Lung microvascular endothelial cell (primary cell): Measurements from ENCODE around the gene IQGAP3. TPM values are rescaled to one million over a fixed set of nuclear protein-coding genes. Genes with fewer than 3 reads are reported as not detected.
"Not testable (repeated sequence)": the region's sequence is repeated elsewhere in the genome, so short reads cannot be mapped to it uniquely, and the experiment has no call there.

ENCODE experiments used
- DNase-seq, 2 donors: peaks; one replicate each; pipeline versions ENCODE4 v3.0.0 to v3.0.0-alpha.2; 2010; ENCODE audit warnings: low read depth in 2 of 2
- total RNA-seq: library from RNA; depleted of rRNA; stranded (reverse); fragments of >200 nt; gene quantifications from 2 replicates; pipeline ENCODE4 v1.2.1, GENCODE V29; 2014

Gene IQGAP3
- total RNA-seq, 1 donor from 2014 or later, result 3.0 TPM

DNA sequence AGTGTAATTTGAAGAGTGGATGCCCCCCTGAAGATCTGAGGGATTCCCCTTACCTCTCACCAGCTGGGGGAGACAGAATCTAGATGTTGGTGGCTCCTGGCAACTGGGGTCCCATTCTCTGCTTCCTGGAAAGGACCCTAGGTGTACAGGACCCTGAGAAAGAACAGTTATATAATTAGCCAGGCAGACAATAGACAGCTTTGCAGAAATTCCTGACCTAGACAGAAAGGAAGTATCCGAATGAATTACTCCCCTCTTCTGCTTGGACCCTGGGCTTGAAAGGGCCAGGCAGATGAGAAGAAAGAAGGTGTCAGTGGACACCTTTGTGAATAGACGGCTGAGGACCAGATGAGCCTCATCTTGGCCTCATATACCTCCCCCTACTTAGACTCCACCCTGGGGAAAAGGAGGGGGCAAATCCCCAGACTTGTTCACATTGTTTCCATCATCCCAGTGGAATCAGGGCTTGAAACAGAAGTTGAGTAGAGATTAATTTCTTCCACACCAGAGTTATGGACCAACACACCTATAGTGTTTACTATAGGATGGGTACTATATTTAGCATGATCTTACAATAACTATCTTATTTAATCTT, 1.8 kb upstream of the IQGAP3 start:
- no peak for DNase-seq

DNA sequence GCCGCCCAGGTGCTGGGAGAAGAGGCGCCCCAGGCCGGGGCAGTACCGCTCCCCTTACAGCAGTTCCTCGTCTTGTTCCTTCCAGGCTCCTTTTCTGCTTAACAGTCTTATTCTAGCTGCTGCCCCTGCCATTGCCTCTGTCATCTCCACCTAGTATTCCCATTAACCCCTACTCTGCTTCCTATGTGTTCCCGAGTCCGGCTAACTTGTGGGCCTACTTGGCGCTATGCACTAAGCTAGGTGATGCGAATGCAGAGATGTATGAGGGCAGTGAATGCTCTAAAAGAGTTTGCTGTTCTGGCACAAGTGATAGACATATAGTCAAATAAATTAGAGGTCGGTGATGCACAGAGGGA, 276 bp upstream of the IQGAP3 start:
- DNase-seq, result no peak

DNA sequence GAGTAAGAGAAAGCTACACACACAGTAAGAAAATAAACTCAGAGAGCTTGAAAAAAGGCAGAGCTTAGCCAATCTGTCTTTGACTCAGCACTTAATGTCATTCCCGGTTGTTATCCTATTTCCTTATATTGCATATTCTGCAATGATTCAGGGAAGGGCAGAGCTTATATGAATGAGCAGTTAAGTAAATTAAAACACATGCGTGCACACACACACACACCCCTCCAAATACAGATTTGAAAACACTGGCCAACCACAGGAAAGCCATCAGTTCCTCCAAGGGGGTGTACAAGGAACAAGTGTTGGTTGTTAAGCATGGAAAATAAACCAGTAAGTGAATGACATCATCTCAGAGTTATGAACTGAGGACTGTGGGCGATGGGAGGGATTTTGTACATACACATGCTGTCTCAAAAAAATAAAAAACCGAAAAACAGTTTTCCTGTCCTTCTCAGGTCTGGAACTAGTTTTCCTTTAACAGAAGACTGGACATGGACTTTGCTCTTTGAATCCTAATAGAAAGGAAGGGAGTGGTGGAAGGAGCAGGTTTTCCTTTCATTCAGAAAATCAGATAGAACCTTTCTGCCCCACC, 1.0 kb downstream of the IQGAP3 start:
- DNase-seq, result peak in 1 of 2 donors; percentile 91

DNA sequence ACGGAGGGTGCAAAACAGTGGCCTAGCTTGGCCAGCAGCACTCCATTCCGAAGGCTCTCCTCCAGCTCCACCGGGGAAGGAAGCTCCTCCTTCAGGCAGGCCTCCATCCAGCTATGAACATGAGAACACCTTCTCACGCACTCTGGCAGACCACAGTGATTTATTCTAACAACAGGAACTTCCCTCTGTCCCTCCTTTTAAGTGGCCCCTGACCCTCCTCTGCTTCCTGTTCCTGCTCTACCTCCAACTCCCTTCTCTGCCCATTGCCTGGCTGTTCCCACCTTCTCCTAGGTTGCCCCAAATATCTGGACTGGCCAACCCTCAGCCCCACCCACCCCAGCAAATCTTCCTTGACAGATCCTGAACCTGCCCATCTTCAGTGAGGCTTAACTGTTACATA, 5.9 kb downstream of the IQGAP3 start:
- no peak for DNase-seq

DNA sequence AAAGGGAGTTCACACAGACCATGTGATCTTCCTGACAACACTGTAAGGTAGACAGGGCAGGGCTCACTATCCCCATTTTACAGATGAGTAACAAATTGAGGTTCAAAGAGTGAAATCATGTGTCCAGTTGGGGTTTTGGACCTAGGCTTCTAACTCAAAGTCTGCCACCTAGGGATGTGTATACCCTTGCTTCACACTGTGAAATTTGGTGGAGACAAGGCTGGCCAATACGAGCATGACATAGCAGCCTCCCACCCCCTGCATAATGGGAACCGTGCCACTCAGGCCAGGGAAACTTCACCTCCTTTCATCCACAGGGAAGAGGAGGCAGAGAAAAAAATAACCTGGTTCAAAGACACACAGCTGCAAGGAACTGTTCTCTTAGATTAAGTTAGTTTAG, 6.8 kb downstream of the IQGAP3 start:
- no peak for DNase-seq

DNA sequence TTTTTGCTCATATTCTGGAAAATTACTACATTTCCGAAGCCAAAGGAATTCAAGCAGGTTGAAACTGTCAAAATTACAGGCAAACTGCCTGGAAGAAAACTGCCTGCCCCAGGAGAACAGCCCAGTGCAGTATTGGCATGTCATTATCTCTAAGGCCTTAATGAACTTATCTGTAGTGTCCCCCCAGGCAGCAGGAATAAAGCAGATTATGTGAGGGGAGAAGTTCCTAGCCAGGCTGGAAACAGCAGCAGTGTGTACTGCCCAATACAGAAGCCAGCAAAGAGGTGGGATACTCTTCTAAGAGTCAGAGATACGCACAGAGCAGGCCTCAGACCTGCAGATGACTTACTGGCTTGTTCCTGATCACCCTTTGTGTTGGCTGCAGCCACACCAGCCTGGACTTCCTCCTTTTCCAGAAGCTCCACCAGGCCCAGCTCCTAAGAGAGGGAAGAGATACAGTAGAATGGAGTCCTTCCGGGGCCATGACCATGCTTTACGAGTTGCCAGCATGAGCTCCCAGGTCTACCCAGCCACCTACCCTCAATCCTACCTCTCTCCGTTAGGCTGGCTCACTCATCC, 11.7 kb downstream of the IQGAP3 start:
- DNase-seq, result no peak

DNA sequence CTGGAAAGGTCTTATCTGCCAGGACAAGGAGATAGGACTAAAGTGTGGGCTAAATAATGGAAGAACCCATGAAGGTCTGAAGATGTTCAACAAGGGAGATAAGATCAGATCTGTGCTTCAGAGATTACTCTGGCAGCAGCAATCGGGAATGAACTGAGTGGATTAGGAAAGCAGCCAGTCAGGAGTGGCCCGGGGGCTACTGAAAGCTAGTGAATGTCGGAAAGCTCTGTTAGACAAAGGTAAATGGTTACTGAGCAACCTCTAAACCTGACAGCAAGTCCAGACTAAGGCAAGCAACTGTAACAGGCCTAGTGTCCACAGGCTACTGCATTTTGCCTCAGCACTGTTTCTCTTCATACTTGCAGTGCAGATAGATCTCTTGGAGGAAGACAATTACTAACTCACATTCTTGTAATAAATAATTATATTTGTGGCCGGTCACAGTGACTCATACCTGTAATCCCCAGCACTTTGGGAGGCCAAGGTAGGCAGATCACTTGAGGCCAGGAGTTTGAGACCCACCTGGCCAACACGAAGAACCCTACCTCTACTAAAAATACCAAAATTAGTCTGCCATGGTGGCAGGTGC, 12.5 kb downstream of the IQGAP3 start:
- DNase-seq, result no peak

DNA sequence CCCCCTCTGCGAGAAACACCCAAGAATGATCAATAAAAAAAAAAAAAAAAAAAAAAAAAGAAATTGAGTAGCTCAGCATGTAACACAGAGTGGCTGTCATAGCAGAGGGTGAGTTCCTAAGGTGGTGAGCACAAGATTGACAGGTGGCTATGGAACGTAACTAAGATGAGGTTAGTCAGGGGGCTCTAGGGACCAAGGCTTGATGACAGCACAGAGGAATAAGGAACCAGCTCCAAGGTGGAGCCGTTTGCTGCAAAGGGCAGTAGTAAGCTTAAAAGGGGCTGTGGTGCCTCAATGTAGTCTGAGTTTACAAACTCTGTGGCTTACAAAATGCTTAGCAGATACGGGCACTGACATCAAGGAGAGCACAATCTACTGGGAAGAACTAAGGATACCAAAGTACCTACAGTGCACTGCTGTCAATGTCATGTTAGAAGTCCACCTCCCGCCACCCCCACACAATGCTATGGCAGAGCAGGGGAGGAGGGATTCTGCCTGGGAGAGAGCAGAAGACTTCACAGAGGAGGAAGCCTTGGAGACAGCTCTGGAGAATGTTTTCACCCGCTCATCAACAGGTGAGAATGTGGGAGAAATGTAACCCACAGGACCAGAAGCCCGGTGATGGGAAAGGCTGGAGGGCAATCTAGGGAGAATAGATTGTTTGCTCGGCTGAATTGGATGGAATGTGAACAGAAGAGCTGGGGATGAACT, 13.1 kb downstream of the IQGAP3 start:
- DNase-seq, result no peak

DNA sequence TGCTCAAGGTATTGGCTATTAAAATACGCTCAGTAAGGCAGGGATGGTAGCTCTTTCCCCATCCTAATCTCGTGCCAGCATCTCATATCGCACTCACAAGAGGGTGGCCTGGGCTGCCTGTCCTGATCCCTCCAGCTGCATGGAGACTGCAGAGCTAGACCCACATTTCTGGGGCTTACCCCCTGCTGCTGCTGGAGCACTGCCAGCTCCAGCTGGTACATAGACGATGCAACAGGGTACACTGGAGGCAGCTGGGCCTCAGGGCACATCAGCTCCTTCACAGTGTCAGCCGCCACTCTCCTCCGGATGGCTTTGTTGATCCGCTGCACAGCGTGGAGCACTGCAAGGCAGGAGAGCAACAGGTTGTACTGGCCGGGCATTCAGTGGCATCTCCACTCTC, 16.0 kb downstream of the IQGAP3 start:
- no peak for DNase-seq

DNA sequence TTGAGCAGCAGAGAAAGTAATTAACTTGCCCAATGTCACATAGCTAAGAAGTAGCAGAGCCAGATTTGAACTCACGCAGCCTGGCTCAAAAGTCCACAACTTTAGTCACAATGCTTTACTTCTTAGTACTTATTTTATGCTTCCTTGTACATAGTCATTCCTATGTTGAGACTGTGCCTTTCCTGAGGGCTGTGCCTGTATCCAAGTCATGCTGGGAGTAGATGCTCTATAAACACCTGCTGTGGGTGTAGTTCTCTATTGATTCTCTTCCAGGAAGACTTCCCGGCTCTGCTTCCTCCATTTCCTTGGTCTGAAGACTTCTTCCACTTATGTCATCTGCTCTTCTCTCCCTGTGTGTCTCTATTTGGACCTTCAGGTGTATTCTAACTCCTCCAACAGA, 16.6 kb downstream of the IQGAP3 start:
- no peak for DNase-seq

DNA sequence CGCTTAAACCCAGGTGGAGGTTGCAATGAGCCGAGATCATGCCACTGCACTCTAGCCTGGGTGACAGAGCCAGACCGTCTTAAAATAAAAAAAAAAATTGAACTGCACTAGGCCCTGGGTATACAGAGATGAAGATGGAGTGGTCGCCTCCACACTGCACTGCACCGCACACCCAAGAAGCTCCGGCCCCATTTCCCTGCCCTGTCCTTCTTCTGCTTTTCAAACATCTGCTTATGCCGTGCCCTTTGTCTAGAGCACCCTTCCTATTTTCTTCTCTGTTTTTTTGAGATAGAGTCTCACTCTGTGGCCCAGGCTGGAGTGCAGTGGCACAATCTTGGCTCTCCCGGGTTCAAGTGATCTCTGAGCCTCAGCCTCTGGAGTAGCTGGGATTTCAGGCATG, 17.4 kb downstream of the IQGAP3 start:
- no peak for DNase-seq

DNA sequence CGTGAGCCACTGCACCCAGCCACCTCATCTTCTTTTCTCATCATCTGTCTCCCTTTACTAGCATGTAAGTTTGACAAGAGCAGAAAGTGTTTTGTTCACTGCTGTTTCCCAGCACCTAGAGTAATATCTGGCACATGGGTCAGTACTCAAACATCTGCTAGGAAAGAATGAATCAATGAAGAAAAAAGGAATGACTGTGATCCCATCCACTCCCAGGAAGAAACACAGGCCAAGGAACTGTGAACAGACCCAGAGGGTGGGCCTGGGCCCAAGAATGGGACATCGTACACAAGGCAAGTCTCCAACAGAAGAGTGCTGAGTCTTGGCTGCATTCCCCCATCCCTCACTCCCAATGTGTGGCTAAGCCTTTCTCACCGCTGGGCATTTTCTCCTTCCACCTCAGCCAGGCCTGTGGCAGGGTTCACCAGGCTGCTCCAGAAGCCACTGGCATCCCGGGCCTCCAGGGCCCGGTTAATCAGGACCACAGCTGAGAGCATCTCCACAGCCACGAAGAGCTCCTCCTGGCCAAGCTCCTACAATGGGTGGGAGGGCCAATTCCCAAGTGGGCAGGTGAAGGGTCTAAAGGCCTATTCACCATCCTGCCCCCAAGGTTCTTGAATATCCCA, 18.4 kb downstream of the IQGAP3 start:
- no peak for DNase-seq

DNA sequence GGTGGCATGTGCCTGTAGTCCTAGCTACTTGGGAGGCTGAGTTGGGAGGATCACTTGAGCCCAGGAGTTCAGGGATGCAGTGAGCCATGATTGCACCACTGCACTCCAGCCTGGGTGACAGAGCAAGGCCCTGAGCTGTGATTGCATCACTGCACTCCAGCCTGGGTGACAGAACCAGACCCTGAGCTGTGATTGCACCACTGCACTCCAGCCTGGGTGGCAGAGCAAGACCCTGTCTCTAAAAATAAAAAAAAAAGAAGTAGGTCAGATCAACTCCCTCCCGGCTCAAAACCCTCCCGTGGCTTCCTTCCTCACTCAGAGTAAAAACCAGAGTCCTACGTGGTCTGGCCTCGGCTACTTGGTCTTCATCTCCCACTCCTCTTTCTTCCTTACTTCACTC, 19.4 kb downstream of the IQGAP3 start:
- DNase-seq, result not testable (repeated sequence)

DNA sequence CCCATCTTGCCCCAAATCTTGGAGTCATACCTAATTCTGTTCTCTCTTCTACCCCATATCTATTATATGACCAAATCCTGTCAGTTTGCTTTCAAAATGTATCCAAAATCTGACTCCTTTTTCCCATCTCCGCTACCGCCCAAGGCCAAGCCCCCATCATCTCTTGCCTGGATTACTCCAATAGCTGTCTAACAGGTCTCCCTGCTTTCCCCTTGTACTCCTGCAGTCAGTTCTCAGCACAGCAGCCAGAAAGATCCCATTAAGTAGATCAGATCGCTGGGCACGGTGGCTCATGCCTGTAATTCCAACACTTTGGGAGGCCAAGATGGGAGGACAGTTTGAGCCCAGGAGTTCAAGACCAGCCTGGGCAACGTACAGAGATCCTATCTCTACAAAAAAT, 19.8 kb downstream of the IQGAP3 start:
- no peak for DNase-seq

DNA sequence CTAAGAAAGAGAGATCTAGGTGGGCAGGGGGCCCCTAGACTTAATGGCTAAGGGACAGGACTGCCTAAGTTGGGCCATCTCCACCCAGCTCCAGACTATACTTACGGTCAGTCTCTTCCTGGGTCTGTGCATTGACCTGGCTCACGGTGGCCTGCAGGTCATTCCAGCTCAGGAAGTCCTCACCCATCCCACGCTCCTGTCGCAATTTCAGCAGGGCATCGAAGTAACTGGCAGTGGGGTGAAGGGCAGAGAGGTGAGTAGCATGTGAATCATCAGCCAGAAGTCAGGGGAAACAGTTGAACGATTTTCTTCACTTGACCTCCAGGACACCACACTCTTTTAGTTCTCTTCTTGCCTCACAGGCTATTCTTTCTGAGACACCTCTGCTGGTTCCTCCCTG, 20.5 kb downstream of the IQGAP3 start:
- DNase-seq, result peak in 1 of 2 donors; percentile 23

DNA sequence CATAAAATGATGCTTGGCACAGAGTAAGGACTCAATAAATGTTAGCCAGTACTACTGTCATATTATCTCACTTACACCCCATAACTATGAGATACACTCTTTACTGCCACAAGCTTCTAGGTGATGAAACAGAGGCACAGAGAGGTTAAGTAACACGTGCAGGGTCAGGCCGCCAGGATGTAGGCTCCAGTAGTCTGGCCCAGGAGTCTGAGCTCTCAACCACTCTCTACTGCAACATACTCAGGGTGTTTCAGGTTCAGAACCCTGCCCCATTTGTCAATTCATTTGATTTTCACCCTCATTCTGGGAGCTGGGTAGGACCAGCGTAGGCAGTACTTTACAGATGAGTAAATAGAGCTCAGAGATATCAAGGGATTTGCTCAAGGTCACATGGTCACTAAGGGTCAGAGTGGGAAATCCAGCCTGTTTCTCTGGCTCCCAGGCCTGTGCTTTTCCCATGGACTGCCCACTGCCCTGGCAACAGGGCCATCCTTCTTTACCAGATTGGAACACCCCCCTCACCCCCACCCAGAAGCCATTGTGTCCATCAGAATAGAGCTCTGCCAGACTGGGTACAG, 21.2 kb downstream of the IQGAP3 start:
- no peak for DNase-seq

DNA sequence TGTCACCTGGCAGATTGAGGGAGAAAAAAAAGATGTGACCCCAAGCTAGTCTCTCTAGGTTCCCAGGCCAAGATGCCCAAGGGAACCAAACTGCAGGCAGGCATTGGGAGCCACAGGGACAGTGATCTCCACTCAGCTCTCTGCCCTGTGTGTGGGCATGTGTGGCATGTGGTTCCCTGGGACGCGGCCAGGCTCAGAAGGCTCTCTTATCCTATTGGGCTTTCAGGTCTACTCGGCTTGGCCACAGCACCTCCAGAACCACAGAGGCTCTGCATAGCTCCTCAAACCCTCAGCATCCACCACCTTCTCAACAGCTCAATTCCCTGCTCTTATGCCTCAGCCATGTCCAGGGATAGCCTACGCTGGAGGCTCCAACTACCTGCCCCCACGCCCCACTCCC, 22.0 kb downstream of the IQGAP3 start:
- no peak for DNase-seq

DNA sequence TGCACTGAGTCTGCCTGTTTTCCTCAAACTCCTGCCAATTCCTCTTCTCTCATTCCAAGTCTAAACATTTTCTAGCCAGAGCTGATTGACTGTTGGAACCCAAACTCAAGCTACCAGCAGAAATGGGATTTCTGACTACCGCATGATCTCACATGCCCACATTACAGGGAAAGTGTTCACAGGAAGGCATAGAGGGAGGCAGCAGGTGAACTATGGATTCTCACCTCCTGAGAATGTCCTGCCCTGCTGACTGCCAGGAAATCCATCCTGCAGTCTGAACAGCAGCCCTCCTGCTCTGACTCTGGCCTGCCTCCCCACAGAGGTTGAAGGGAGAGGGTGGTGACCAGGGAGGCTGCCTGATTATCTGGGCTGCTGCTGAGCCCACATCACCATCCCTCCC, 22.5 kb downstream of the IQGAP3 start:
- no peak for DNase-seq

DNA sequence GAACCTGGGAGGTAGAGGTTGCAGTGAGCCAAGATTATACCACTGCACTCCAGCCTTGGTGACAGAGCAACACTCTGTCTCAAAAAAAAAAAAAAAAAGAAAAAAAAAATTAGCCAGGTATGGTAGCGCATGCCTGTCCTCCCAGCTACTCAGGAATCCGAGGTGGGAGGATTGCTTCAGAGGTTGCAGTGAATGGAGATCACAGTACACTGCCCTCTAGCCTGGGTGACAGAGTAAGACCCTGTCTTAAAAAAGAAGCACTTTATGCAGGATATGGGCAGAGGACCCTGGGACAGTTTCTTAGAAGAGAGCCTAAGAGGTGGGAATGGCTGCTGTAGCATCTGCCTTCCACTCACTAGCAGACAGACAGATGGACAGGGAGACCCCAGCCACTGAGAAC, 23.0 kb downstream of the IQGAP3 start:
- DNase-seq, result no peak

DNA sequence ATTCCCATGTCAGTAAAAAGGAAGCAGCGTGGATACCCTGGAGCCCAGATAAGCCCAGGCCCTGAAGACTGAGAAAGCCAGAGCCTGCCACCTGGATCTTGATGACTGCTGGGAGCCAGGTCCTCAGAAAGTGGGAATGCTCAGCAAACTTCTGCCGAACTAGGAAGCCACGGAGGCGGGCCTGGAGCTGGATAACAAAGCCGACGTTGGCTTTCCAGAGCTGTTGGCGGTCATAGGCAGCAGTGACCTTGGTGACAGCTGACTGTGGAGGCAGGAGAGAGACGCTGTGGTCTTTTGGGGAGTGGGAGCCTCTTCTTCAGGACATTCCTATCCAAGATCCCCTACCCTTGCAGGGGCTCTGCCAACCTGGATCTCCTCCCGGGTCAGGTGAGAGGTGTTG, 24.4 kb downstream of the IQGAP3 start:
- DNase-seq, result no peak

DNA sequence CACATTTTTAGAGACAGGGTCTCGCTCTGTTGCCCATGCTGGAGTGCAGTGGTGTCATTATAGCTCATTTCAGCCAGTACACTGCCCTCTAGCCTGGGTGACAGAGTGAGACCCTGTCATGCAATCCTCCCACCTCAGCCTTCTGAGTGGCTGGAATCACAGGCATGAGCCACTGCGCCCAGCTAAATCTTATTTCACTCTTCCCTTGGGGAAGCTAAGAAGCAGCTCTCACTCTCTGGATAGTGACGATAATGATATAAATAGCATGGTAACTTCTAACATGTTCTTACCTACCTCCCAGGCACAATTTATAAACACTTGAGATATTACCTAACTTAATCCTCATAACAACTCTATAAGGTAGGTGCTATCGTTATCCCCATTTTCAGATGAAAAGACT, 24.9 kb downstream of the IQGAP3 start:
- DNase-seq, result no peak

DNA sequence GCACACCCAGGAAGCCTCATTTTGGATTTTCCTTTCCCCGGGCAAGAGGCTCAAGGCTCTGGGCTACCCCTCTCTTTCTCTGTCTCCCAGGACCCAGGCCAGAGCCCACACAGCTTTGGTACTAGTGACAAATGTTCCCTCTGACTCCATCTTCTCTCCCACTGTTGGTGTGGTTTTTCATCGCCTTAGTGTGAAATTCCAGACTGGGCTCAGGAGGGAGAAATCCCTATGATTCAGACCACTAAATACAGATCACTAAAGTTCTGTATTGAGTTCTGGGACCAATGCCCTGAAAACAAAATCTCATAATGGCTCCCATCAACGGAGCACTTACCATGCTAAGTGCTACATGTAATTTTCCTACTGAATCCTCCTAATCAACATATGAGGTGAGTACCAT, 26.1 kb downstream of the IQGAP3 start:
- no peak for DNase-seq
